ENCODE results near the gene SLC35E3.
"Not testable (repeated sequence)": the region's sequence is repeated elsewhere in the genome, so short reads cannot be mapped to it uniquely, and the experiment has no call there.

The SLC35E3 gene

DNA sequence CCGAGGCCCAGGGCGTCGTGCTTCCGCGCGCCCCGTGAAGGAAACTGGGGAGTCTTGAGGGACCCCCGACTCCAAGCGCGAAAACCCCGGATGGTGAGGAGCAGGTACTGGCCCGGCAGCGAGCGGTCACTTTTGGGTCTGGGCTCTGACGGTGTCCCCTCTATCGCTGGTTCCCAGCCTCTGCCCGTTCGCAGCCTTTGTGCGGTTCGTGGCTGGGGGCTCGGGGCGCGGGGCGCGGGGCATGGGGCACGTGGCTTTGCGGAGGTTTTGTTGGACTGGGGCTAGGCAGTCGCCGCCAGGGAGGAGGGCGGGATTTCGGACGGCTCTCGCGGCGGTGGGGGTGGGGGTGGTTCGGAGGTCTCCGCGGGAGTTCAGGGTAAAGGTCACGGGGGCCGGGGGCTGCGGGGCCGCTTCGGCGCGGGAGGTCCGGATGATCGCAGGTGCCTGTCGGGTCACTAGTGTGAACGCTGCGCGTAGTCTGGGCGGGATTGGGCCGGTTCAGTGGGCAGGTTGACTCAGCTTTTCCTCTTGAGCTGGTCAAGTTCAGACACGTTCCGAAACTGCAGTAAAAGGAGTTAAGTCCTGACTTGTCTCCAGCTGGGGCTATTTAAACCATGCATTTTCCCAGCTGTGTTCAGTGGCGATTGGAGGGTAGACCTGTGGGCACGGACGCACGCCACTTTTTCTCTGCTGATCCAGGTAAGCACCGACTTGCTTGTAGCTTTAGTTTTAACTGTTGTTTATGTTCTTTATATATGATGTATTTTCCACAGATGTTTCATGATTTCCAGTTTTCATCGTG, 62.6 kb downstream of the SLC35E3 start:
- Histone ChIP-seq H3K9me3 (ENCODE audit: insufficient read depth, low read length) (no peaks in the 10 kb centered on the region), H3K9ac (ENCODE audit: low read length) (peak overlapping the region; percentile 100), H3K27me3 (ENCODE audit: low read length) (no peaks in the 10 kb centered on the region), H3K4me2 (ENCODE audit: low read depth, low read length, poor library complexity, severe bottlenecking) (peak overlapping the region; percentile 80), H4K20me1 (ENCODE audit: low read depth, low read length) (0 out of 2 replicates have a peak, but pooled peaks cover 11% of the 10 kb centered on the region), H3K27ac (ENCODE audit: low read depth, low read length) (peak overlapping the region; percentile 98), H3K4me3 (ENCODE audit: insufficient read depth, low read length, poor library complexity, severe bottlenecking) (peak overlapping the region; percentile 91), H2AFZ (ENCODE audit: low read depth, low read length, severe bottlenecking) (no peak overlapping the region), H3K36me3 (ENCODE audit: low read length) (peaks cover 27% of the 10 kb centered on the region), H3K79me2 (ENCODE audit: insufficient read depth, low read length) (peaks cover 49% of the 10 kb centered on the region), H3K9me2 (replicated peaks; ENCODE audit: insufficient read depth, low read length) (no peaks in the 10 kb centered on the region), H3F3A (ENCODE audit: insufficient read depth) (peaks cover 32% of the 10 kb centered on the region)
- TF ChIP-seq EZH2phosphoT487 (conservative IDR thresholded peaks at IDR 0.05; ENCODE audit: low read length), result no peak
- TF ChIP-seq, protein P1, sequence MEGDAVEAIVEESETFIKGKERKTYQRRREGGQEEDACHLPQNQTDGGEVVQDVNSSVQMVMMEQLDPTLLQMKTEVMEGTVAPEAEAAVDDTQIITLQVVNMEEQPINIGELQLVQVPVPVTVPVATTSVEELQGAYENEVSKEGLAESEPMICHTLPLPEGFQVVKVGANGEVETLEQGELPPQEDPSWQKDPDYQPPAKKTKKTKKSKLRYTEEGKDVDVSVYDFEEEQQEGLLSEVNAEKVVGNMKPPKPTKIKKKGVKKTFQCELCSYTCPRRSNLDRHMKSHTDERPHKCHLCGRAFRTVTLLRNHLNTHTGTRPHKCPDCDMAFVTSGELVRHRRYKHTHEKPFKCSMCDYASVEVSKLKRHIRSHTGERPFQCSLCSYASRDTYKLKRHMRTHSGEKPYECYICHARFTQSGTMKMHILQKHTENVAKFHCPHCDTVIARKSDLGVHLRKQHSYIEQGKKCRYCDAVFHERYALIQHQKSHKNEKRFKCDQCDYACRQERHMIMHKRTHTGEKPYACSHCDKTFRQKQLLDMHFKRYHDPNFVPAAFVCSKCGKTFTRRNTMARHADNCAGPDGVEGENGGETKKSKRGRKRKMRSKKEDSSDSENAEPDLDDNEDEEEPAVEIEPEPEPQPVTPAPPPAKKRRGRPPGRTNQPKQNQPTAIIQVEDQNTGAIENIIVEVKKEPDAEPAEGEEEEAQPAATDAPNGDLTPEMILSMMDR (IDR thresholded peaks at IDR 0.05; ENCODE audit: insufficient read depth, low read length, poor library complexity, severe bottlenecking), result no peak

DNA sequence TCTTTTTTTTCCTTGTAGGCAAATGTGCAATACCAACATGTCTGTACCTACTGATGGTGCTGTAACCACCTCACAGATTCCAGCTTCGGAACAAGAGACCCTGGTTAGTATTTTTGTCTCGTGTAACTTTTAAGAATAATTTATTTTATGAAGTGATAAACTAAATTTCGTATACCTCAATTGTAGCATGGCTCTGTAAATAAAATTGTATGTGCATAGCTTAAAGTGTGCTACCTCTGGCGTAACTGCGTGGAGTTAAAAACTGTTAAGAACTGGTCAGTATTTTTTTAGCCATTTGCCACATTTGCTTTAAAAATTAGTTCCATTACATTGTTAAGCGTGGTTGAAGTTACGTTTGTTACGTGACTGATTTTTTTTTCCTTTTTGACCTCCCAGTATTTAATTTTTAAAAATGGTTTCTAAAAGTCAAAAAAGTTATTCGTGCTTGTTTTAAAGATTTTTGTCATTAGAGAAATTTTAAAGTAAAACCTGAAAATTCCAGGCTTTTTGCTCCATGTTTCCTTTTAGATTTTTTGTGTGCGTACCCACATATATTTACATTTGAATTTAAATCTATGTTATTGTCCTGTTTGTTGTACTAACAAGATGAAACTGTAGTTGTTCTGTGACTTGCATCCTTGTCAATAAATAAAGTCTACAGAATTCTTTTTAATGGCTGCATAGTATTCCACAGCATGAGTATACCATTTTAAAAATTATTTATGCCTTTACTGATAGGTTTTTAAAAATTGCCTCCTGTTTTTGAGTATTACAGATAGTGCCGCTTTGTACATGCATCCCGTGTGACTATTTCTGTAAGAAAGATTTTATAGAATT, 63.4 kb downstream of the SLC35E3 start:
- peak overlapping the region; percentile 91 for H3K4me3 ChIP-seq (ENCODE audit: insufficient read depth, low read length, poor library complexity, severe bottlenecking)
- no peaks in the 10 kb centered on the region for H3K9me3 ChIP-seq (ENCODE audit: insufficient read depth, low read length)
- H3K9me2 ChIP-seq (replicated peaks; ENCODE audit: insufficient read depth, low read length), result no peaks in the 10 kb centered on the region
- H3F3A ChIP-seq (ENCODE audit: insufficient read depth), result peaks cover 32% of the 10 kb centered on the region
- H3K27ac ChIP-seq (ENCODE audit: low read depth, low read length), result peak overlapping the region; percentile 98
- TF ChIP-seq EZH2phosphoT487 (conservative IDR thresholded peaks at IDR 0.05; ENCODE audit: low read length), result no peak
- TF ChIP-seq, protein P1 (IDR thresholded peaks at IDR 0.05; ENCODE audit: insufficient read depth, low read length, poor library complexity, severe bottlenecking), result no peak
- peaks cover 52% of the 10 kb centered on the region for H3K79me2 ChIP-seq (ENCODE audit: insufficient read depth, low read length)
- H3K4me2 ChIP-seq (ENCODE audit: low read depth, low read length, poor library complexity, severe bottlenecking), result peak overlapping the region; percentile 80
- no peaks in the 10 kb centered on the region for H3K27me3 ChIP-seq (ENCODE audit: low read length)
- no peak overlapping the region for H2AFZ ChIP-seq (ENCODE audit: low read depth, low read length, severe bottlenecking)
- peaks cover 30% of the 10 kb centered on the region for H3K36me3 ChIP-seq (ENCODE audit: low read length)
- H3K9ac ChIP-seq (ENCODE audit: low read length), result peak overlapping the region; percentile 100
- 0 out of 2 replicates have a peak, but pooled peaks cover 11% of the 10 kb centered on the region for H4K20me1 ChIP-seq (ENCODE audit: low read depth, low read length)

GRCh38 chr12:68810027-68810389, 64.0 kb downstream of the SLC35E3 start:
- Histone ChIP-seq H3K79me2 (ENCODE audit: insufficient read depth, low read length) (peaks cover 58% of the 10 kb centered on the region), H3F3A (ENCODE audit: insufficient read depth) (peaks cover 32% of the 10 kb centered on the region), H4K20me1 (ENCODE audit: low read depth, low read length) (peaks cover 13% of the 10 kb centered on the region; the same call in 1 of the 2 replicates), H3K36me3 (ENCODE audit: low read length) (peaks cover 36% of the 10 kb centered on the region)
- not testable (repeated sequence) for H3K27ac ChIP-seq (ENCODE audit: low read depth, low read length); H2AFZ ChIP-seq (ENCODE audit: low read depth, low read length, severe bottlenecking); H3K27me3 ChIP-seq (ENCODE audit: low read length); H3K4me2 ChIP-seq (ENCODE audit: low read depth, low read length, poor library complexity, severe bottlenecking); H3K4me3 ChIP-seq (ENCODE audit: insufficient read depth, low read length, poor library complexity, severe bottlenecking); H3K9me2 ChIP-seq (replicated peaks; ENCODE audit: insufficient read depth, low read length); H3K9me3 ChIP-seq (ENCODE audit: insufficient read depth, low read length); H3K9ac ChIP-seq (ENCODE audit: low read length)

GRCh38 chr12:68811573-68811972, 65.6 kb downstream of the SLC35E3 start:
- H3K4me2 ChIP-seq (ENCODE audit: low read depth, low read length, poor library complexity, severe bottlenecking), result peak overlapping the region; percentile 26

More at GRCh38 chr12:68811573-68811972, 65.6 kb downstream of the SLC35E3 start:
- peaks cover 46% of the 10 kb centered on the region for H3K36me3 ChIP-seq (ENCODE audit: low read length)
- H3K9me3 ChIP-seq (ENCODE audit: insufficient read depth, low read length); H3K9me2 ChIP-seq (replicated peaks; ENCODE audit: insufficient read depth, low read length); H2AFZ ChIP-seq (ENCODE audit: low read depth, low read length, severe bottlenecking); H3K4me3 ChIP-seq (ENCODE audit: insufficient read depth, low read length, poor library complexity, severe bottlenecking); H3K9ac ChIP-seq (ENCODE audit: low read length); H3K27ac ChIP-seq (ENCODE audit: low read depth, low read length); H3K27me3 ChIP-seq (ENCODE audit: low read length): not testable (repeated sequence)
- H3F3A ChIP-seq (ENCODE audit: insufficient read depth), result peaks cover 29% of the 10 kb centered on the region
- H4K20me1 ChIP-seq (ENCODE audit: low read depth, low read length), result peaks cover 15% of the 10 kb centered on the region; the same call in 1 of the 2 replicates
- peaks cover 71% of the 10 kb centered on the region for H3K79me2 ChIP-seq (ENCODE audit: insufficient read depth, low read length)
